HG03460 (cell line): ENCODE results near the gene RAD51B.
"Not testable (repeated sequence)": the region's sequence is repeated elsewhere in the genome, so short reads cannot be mapped to it uniquely, and the experiment has no call there.

Source experiments
- ATAC-seq: cut with Tn5 transposase; IDR thresholded peaks from one replicate; pipeline ENCODE4 v1.9.1; 2021; ENCODE audit not compliant: unreplicated experiment

RAD51B gene

GRCh38 chr14:68655021-68655831 is 835.6 kb downstream of the RAD51B start:
- ATAC-seq, result no peak

- ATAC-seq, result no peak
These were observed 836.3 kb downstream of the RAD51B start for GRCh38 chr14:68655911-68656316.

DNA sequence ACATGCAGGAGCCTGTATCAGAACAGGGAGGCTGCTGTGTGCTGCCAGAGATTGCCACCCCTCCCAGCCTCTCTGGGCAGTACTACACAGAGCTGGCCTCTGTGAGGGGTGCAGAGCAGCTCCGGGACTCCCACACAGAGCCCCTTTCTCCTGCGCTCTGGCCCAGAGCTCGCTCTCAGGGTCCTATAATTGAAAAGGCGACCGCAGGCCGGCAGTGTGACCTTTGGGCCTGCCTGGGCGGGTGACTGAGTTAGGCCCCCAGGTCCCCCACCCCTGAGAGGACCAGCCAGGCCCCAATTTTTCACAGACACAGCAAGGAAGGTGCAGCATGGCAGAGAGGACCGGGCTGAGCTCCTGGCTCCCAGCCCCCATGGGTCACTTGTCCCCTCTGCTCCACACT is 836.9 kb downstream of the RAD51B start:
- no peak for ATAC-seq

DNA sequence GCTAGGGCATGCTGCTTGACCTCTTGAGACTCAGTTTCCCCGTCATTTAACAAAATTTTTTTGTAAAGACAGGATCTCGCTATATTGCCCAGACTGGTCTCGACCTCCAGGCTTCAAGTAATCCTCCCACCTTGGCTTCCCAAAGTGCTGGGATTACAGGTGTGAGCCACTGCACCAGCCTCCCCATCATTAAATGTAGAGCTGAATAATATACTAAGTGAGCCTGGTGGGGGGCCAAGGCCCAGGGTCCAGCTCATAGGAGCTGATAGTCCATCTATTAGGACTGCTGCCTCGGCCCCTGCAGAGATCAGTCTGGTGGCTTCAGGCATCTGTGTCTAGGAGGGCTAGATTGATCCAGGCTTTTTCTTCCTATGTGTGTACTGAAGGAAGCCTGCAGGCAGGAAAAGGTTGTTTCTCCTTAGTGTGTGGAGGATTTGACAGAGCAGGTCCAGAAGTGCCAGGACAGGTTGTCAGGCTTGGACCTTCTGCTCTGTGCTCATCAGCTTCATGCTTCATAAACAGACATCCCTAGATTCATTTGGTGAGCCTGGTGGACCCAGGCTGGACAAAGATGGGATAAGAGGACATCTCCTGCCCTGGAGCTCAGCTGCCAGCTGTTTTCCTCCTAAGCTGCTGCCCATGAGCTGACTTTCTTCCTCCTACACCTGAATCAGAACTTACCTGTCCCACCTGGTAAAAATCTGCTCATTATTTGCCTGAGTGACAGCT is 837.9 kb downstream of the RAD51B start:
- no peak for ATAC-seq

GRCh38 chr14:68658029-68658509 is 838.5 kb downstream of the RAD51B start:
- no peak for ATAC-seq

- no peak for ATAC-seq
These were observed 839.7 kb downstream of the RAD51B start for GRCh38 chr14:68658943-68659931.

GRCh38 chr14:68660495-68660894 is 840.9 kb downstream of the RAD51B start:
- no peak for ATAC-seq

GRCh38 chr14:68661226-68662225 is 841.9 kb downstream of the RAD51B start:
- no peak for ATAC-seq

- ATAC-seq, result no peak
These were observed 842.8 kb downstream of the RAD51B start for GRCh38 chr14:68662392-68662791.

- ATAC-seq, result not testable (repeated sequence)
These were observed 843.2 kb downstream of the RAD51B start for GRCh38 chr14:68662826-68663225.

- peak; percentile 88 for ATAC-seq
These were observed 844.0 kb downstream of the RAD51B start for GRCh38 chr14:68663385-68664076.

- ATAC-seq, result no peak
These were observed 844.7 kb downstream of the RAD51B start for GRCh38 chr14:68664225-68664681.

DNA sequence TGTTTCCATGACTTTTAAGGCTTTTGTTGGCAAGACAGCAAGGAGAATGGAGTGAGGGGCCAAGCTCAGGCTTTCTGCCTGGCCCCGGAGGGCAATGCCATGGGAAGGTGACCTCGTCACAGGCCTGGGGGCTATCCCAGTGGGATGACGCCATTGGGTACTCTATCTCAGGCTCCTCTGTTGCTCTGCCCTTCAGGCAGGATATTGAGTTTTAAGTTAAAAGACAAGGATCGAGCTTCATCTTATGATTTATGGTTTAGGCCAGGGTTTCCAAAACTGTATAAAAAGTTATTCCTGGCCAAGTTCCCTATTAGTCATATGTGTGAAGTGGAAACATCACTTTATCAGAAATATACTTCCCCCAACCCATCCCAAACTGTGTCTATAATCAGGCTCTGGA is 845.6 kb downstream of the RAD51B start:
- no peak for ATAC-seq

GRCh38 chr14:68665792-68666204 is 846.2 kb downstream of the RAD51B start:
- no peak for ATAC-seq

DNA sequence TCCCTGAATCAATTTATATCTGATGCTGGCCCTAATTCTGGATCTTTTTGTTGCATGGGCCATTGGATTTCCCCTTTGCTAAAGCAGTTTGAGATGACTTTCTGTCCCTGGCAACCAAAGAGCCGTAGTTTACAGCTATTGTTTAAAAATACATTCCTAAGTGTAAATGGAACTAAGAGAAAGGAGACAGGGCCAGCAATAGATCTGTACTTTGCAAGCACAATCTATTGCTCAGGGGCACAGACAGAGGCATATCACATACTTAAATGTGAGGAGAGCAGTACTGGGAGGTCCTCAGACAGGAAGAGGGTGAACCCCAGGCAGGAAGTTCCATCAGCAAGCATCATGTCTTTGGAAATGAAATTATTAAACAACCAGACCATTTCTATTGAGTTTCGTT is 846.7 kb downstream of the RAD51B start:
- ATAC-seq, result no peak

DNA sequence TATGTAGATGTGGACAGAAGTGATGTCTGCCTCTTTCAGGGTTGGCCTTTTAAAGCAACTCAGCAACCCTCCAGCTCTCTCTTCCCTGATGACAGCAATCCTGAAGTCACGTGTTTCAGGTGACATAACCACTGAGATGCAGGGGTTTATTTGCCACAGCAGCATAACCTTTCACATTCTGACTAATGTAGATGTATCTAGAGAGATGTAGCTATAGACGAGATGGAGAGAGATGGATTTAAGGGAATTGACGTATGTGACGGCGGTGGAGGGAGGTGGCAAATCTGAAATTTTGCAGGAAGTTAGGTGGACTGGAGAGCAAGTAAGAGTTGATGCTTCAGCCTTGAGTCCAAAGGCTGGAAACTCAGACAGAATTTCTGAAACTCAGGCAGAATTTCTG is 847.3 kb downstream of the RAD51B start:
- ATAC-seq, result no peak

DNA sequence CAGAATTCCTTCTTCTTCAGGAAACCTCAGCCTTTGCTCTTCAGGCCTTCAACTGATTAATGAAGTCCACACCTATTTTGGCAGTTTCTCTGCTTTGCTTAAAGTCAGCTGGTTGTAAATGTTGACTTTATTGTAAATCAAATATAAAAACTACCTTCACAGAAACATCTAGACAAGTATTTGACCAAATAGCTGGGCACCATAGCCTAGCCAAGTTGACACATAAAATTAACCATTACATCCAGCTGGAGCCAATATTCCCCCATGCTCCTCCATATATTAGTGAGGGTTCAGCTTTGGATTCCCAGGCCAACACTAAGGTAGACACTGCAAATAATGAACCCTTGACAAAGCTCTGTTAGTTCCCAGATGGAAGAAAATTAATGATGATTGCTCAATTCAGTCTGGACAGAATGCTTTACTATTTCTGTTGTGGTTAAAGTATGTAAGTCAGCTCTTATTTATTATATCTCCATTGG is 847.8 kb downstream of the RAD51B start:
- ATAC-seq, result no peak

DNA sequence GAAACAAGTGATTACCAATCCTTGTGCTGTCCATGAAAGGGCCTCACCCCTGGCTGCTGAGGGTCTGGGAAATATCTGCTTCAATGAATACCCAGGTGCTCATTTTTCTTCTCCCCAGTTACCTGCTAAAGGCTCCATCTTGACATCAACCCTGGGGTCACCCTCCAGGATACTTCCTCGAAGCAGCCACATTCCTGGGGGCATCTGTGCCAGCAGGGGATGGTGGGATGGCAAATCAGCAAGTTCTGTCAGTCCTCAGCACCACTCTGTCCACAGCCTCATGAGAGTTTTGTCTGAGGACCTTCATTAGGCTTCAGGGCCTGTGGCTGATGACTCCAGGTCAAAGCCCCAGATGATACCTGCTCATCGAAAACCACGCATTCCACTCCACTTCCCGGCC is 848.4 kb downstream of the RAD51B start:
- ATAC-seq, result no peak

GRCh38 chr14:68668531-68668930 is 849.0 kb downstream of the RAD51B start:
- no peak for ATAC-seq
